ENCODE measurements around the gene RAB6A. TPM values are rescaled to one million over a fixed set of nuclear protein-coding genes. Genes with fewer than 3 reads are reported as not detected.
A peak's percentile ranks its signal among the peaks of the same experiment; 100 is the strongest.

Gene RAB6A
- total RNA-seq, 2 experiments from 2014 or later = 108 to 126 TPM

- Mint-ChIP-seq H3K4me3 (no peak overlapping the region), H3K4me1 (peaks cover 6% of the 10 kb centered on the region), H3K27ac (no peak overlapping the region), H3K36me3 (no peaks in the 10 kb centered on the region), H3K27me3 (no peaks in the 10 kb centered on the region), H3K9me3 (no peaks in the 10 kb centered on the region)
- ATAC-seq (ENCODE audit: low read depth) (no peak), DNase-seq (no peak)
- POLR2A ChIA-PET = no interaction called here
Observed at GRCh38 chr11:73640592-73640991, 120.3 kb downstream of the RAB6A start.

GRCh38 chr11:73637012-73637411 lies 123.9 kb downstream of the RAB6A start:
- H3K27ac Mint-ChIP-seq = no peak overlapping the region
- H3K4me1 Mint-ChIP-seq = peaks cover 8% of the 10 kb centered on the region
- no peak overlapping the region for H3K4me3 Mint-ChIP-seq
- H3K36me3 Mint-ChIP-seq = no peaks in the 10 kb centered on the region
- DNase-seq (no peak), ATAC-seq (ENCODE audit: low read depth) (no peak)
- POLR2A ChIA-PET = no interaction called here
- no peaks in the 10 kb centered on the region for H3K9me3 Mint-ChIP-seq
- no peaks in the 10 kb centered on the region for H3K27me3 Mint-ChIP-seq

- Mint-ChIP-seq H3K4me3 (no peak overlapping the region), H3K9me3 (no peaks in the 10 kb centered on the region), H3K4me1 (peaks cover 8% of the 10 kb centered on the region), H3K27ac (peak overlapping the region; percentile 55), H3K36me3 (no peaks in the 10 kb centered on the region), H3K27me3 (no peaks in the 10 kb centered on the region)
- POLR2A ChIA-PET = no interaction called here
- DNase-seq (no peak), ATAC-seq (ENCODE audit: low read depth) (no peak)
Observed at GRCh38 chr11:73636249-73636648, 124.6 kb downstream of the RAB6A start.

GRCh38 chr11:73635721-73636120 lies 125.2 kb downstream of the RAB6A start:
- Mint-ChIP-seq H3K9me3 (no peaks in the 10 kb centered on the region), H3K4me3 (no peak overlapping the region), H3K4me1 (peaks cover 7% of the 10 kb centered on the region), H3K27me3 (no peaks in the 10 kb centered on the region), H3K36me3 (no peaks in the 10 kb centered on the region), H3K27ac (no peak overlapping the region)
- POLR2A ChIA-PET = no interaction called here
- ATAC-seq (ENCODE audit: low read depth) (no peak), DNase-seq (no peak)

GRCh38 chr11:73633999-73634398 lies 126.9 kb downstream of the RAB6A start:
- no peak overlapping the region for H3K4me3 Mint-ChIP-seq
- no peaks in the 10 kb centered on the region for H3K9me3 Mint-ChIP-seq
- no peak for DNase-seq
- H3K36me3 Mint-ChIP-seq = no peaks in the 10 kb centered on the region
- POLR2A ChIA-PET = no interaction called here
- peak; percentile 84 for ATAC-seq (ENCODE audit: low read depth)
- H3K27ac Mint-ChIP-seq = peak overlapping the region; percentile 23
- peaks cover 2% of the 10 kb centered on the region for H3K4me1 Mint-ChIP-seq
- H3K27me3 Mint-ChIP-seq = no peaks in the 10 kb centered on the region

- H3K9me3 Mint-ChIP-seq = no peaks in the 10 kb centered on the region
- no peak overlapping the region for H3K4me3 Mint-ChIP-seq
- POLR2A ChIA-PET = no interaction called here
- no peaks in the 10 kb centered on the region for H3K36me3 Mint-ChIP-seq
- no peak for DNase-seq
- no peak for ATAC-seq (ENCODE audit: low read depth)
- H3K27me3 Mint-ChIP-seq = no peaks in the 10 kb centered on the region
- H3K27ac Mint-ChIP-seq = no peak overlapping the region
- H3K4me1 Mint-ChIP-seq = peaks cover 2% of the 10 kb centered on the region
Observed at GRCh38 chr11:73632996-73633395, 127.9 kb downstream of the RAB6A start.

- H3K9me3 Mint-ChIP-seq = no peaks in the 10 kb centered on the region
- ATAC-seq (ENCODE audit: low read depth) = no peak
- H3K27ac Mint-ChIP-seq = no peak overlapping the region
Observed at GRCh38 chr11:73629907-73630306, 131.0 kb downstream of the RAB6A start.

GRCh38 chr11:73625696-73626318 lies 135.1 kb downstream of the RAB6A start:
- Mint-ChIP-seq H3K9me3 (no peaks in the 10 kb centered on the region), H3K36me3 (no peaks in the 10 kb centered on the region), H3K4me1 (peaks cover 3% of the 10 kb centered on the region), H3K4me3 (no peak overlapping the region), H3K27ac (no peak overlapping the region), H3K27me3 (peaks cover 32% of the 10 kb centered on the region)
- DNase-seq (peak; percentile 58), ATAC-seq (ENCODE audit: low read depth) (peak; percentile 70)
- POLR2A ChIA-PET = interaction anchor here (0.6 to 1.1 kb wide), 3 partner anchors 34 to 135 kb away, joined by 3 to 4 read pairs (median 3); partner anchors contain the start of gene RAB6A

More at GRCh38 chr11:73629907-73630306, 131.0 kb downstream of the RAB6A start:
- POLR2A ChIA-PET = no interaction called here
- no peaks in the 10 kb centered on the region for H3K36me3 Mint-ChIP-seq
- H3K4me1 Mint-ChIP-seq = peaks cover 5% of the 10 kb centered on the region
- peaks cover 3% of the 10 kb centered on the region for H3K27me3 Mint-ChIP-seq
- no peak overlapping the region for H3K4me3 Mint-ChIP-seq
- no peak for DNase-seq

Other genes with a start within 250 kb of the RAB6A start
- gene FAM168A, start 163.0 kb downstream of the RAB6A start, total RNA-seq = 10 to 100 TPM; 27.3 to 31.0 TPM
- 10 to 100 TPM; 23.6 to 32.8 TPM for gene PLEKHB1, start 114.5 kb downstream of the RAB6A start, total RNA-seq
- gene MRPL48, start 26.8 kb upstream of the RAB6A start, total RNA-seq = 10 to 100 TPM; 32.8 to 34.7 TPM
- gene COA4, start 115.8 kb upstream of the RAB6A start, total RNA-seq = 10 to 100 TPM; 52.4 to 62.5 TPM
- gene PAAF1, start 115.9 kb upstream of the RAB6A start, total RNA-seq = 10 to 100 TPM; 21.3 to 22.9 TPM
- gene DNAJB13, start 190.0 kb upstream of the RAB6A start, total RNA-seq = under 1 TPM in 1 of 2 experiments, not detected in 1; 0.47 TPM
- gene UCP2, start 221.8 kb upstream of the RAB6A start, total RNA-seq = 100 to 1,000 TPM; 267 TPM
- 1 to 10 TPM; 4.0 to 4.1 TPM for gene UCP3, start 248.0 kb upstream of the RAB6A start, total RNA-seq

Measured in activated naive CD8-positive, alpha-beta T cell treated with anti-CD3 and anti-CD28 coated beads, Interleukin-2, amount 10 ng/mL, durations not matched to agents 7 days and 5 days (primary cell).